Measurements from ENCODE around the gene NPHP4. TPM values are rescaled to one million over a fixed set of nuclear protein-coding genes. Genes with fewer than 3 reads are reported as not detected.

The NPHP4 gene
- polyA plus RNA-seq, 1 donor (not counting 4 experiments of a cell fraction or from before 2014, with no cell fraction given): 3.7 TPM

DNA sequence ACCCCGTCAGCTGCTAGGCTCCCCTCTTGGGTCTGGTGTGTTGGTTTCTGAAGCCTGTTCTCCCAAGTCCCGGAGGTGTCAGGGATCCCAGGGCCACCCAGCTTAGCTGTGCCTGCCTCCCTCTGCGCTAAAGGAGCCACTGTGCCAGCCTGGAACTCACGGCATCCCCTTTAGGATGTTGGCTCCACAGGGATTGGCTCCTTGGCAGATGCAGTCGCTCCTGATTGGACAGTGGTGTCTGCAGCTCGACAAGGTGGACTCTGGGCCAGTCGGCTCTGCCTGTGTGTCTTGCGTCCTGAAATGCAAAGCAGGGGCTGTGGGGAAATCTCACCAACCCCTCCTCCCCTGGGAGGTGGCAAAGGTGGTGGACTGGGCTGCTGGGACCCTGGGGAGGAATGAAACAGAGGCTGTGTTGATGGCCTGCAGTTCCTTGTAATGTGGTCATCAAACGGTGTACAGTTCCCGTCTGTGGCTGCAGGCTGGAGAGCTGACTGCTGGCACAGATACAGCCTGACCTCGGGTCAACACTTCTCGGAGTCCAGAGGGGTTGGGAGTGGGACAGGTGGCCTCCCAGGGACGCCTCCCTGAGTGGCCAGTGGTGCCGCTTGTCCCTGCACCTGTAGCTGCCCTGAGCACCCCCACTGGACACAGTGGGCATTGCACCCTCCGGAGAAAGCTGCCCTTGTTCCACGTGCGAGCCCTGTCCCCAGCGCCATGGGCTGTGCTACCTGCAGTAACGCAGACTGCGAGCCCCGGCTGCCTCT, 41.9 kb upstream of the NPHP4 start:
- no peak overlapping the region for H3K4me3 ChIP-seq (ENCODE audit: control insufficient read depth in 2 of 3, extremely low read depth in 1 of 3, insufficient read depth in 2 of 3, low read depth in 1 of 3, low read length in 3 of 3)

DNA sequence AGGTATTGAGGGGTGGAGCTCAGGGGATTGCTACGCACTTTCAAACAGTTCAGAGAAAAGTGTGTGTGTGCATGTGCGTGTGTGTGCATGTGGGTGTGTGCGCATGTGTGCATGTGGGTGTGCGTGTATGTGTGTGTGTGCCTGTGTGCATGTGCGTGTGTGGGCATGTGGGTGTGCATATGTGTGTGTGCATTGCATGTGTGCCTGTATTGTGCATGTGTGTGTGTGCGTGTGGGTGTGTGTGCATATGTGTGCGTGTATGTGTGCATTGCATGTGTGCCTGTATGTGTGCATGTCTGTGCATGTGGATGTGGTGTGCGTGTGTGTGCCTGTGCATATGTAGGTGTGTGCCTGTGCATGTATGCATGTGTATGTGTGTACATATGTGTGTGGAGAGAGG, 40.9 kb upstream of the NPHP4 start:
- DNase-seq (ENCODE audit: low read depth, low spot score) (no peak), FAIRE-seq (no peak)
- Histone ChIP-seq H3K79me2 (ENCODE audit: control insufficient read depth, insufficient read depth, low read length) (no peaks in the 10 kb centered on the region), H3K4me3 (ENCODE audit: control insufficient read depth in 2 of 3, extremely low read depth in 1 of 3, insufficient read depth in 2 of 3, low read depth in 1 of 3, low read length in 3 of 3) (no peak overlapping the region), H3K9me3 (ENCODE audit: control insufficient read depth, low read depth, low read length) (no peaks in the 10 kb centered on the region), H3K4me2 (ENCODE audit: control insufficient read depth, extremely low read depth, insufficient read depth, low read depth, low read length) (no peak overlapping the region), H3K27ac (ENCODE audit: control insufficient read depth, insufficient read depth, low read length) (no peak overlapping the region), H2AFZ (ENCODE audit: control insufficient read depth, low read length) (no peak overlapping the region), H4K20me1 (ENCODE audit: control insufficient read depth, extremely low read depth, insufficient read depth, low read length) (peaks cover 3% of the 10 kb centered on the region), H3K9me1 (ENCODE audit: control insufficient read depth, extremely low read depth, insufficient read depth, low read length) (no peaks in the 10 kb centered on the region), H3K9ac (ENCODE audit: control insufficient read depth, extremely low read depth, insufficient read depth, low read length) (no peak overlapping the region), H3K4me1 (ENCODE audit: control insufficient read depth, extremely low read depth, insufficient read depth, low read length) (no peaks in the 10 kb centered on the region), H3K27me3 (ENCODE audit: control insufficient read depth, extremely low read depth, insufficient read depth, low read length) (peaks cover 9% of the 10 kb centered on the region), H3K36me3 (ENCODE audit: control insufficient read depth in 2 of 2, extremely low read depth in 1 of 2, insufficient read depth in 2 of 2, low read length in 2 of 2) (no peaks in the 10 kb centered on the region)
- dilution Hi-C loops (cut with MboI; ENCODE audit: extremely low pct_ligation_motif_present, low sequenced_read_pairs): no loop called here
- TF ChIP-seq, protein P1, sequence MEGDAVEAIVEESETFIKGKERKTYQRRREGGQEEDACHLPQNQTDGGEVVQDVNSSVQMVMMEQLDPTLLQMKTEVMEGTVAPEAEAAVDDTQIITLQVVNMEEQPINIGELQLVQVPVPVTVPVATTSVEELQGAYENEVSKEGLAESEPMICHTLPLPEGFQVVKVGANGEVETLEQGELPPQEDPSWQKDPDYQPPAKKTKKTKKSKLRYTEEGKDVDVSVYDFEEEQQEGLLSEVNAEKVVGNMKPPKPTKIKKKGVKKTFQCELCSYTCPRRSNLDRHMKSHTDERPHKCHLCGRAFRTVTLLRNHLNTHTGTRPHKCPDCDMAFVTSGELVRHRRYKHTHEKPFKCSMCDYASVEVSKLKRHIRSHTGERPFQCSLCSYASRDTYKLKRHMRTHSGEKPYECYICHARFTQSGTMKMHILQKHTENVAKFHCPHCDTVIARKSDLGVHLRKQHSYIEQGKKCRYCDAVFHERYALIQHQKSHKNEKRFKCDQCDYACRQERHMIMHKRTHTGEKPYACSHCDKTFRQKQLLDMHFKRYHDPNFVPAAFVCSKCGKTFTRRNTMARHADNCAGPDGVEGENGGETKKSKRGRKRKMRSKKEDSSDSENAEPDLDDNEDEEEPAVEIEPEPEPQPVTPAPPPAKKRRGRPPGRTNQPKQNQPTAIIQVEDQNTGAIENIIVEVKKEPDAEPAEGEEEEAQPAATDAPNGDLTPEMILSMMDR (optimal IDR thresholded peaks at IDR 0.05 in 1 of 3, IDR thresholded peaks at IDR 0.05 in 1 of 3, conservative IDR thresholded peaks at IDR 0.05 in 1 of 3; ENCODE audit: extremely low read depth in 1 of 3, insufficient read depth in 2 of 3, low read length in 3 of 3): no peak
- no peak for TF ChIP-seq EZH2 (IDR thresholded peaks at IDR 0.05; ENCODE audit: low read length)

More for the DNA sequence above, 41.9 kb upstream of the NPHP4 start:
- H3K36me3 ChIP-seq (ENCODE audit: control insufficient read depth in 2 of 2, extremely low read depth in 1 of 2, insufficient read depth in 2 of 2, low read length in 2 of 2): no peaks in the 10 kb centered on the region
- no peak overlapping the region for H3K4me2 ChIP-seq (ENCODE audit: control insufficient read depth, extremely low read depth, insufficient read depth, low read depth, low read length)
- FAIRE-seq (no peak), DNase-seq (ENCODE audit: low read depth, low spot score) (no peak)
- peaks cover 7% of the 10 kb centered on the region for H4K20me1 ChIP-seq (ENCODE audit: control insufficient read depth, extremely low read depth, insufficient read depth, low read length)
- H3K79me2 ChIP-seq (ENCODE audit: control insufficient read depth, insufficient read depth, low read length): no peaks in the 10 kb centered on the region
- H3K9me3 ChIP-seq (ENCODE audit: control insufficient read depth, low read depth, low read length): no peaks in the 10 kb centered on the region
- dilution Hi-C loops (cut with MboI; ENCODE audit: extremely low pct_ligation_motif_present, low sequenced_read_pairs): no loop called here
- H3K9ac ChIP-seq (ENCODE audit: control insufficient read depth, extremely low read depth, insufficient read depth, low read length): no peak overlapping the region
- H3K4me1 ChIP-seq (ENCODE audit: control insufficient read depth, extremely low read depth, insufficient read depth, low read length): no peaks in the 10 kb centered on the region
- H3K27ac ChIP-seq (ENCODE audit: control insufficient read depth, insufficient read depth, low read length): no peak overlapping the region
- no peak overlapping the region for H2AFZ ChIP-seq (ENCODE audit: control insufficient read depth, low read length)
- peaks cover 5% of the 10 kb centered on the region for H3K27me3 ChIP-seq (ENCODE audit: control insufficient read depth, extremely low read depth, insufficient read depth, low read length)
- no peaks in the 10 kb centered on the region for H3K9me1 ChIP-seq (ENCODE audit: control insufficient read depth, extremely low read depth, insufficient read depth, low read length)
- TF ChIP-seq, protein P1 (optimal IDR thresholded peaks at IDR 0.05 in 1 of 3, IDR thresholded peaks at IDR 0.05 in 1 of 3, conservative IDR thresholded peaks at IDR 0.05 in 1 of 3; ENCODE audit: extremely low read depth in 1 of 3, insufficient read depth in 2 of 3, low read length in 3 of 3): peak; percentile 64 to 85 (median 73)
- no peak for TF ChIP-seq EZH2 (IDR thresholded peaks at IDR 0.05; ENCODE audit: low read length)
